RWPE2 (cell line): ENCODE data around the gene WASL.

Experiments
- ATAC-seq: fragments of 200-7000 bp; cut with Tn5 transposase; 3 replicates; pipeline ENCODE4 v1.9.1; 2021; ENCODE audit warnings: low read depth
- DNase-seq: peaks from one replicate; pipeline ENCODE4 v3.0.0-alpha.2; 2020; ENCODE audit warnings: low spot score
- H3K27ac ChIP-seq: fragments of 450-650 bp; 2 replicates; pipeline ENCODE4 v1.5.1; 2017; ENCODE audit warnings: mild to moderate bottlenecking; ENCODE audit not compliant: poor library complexity, severe bottlenecking
- H3K27me3 ChIP-seq: fragments of 250-450 bp; sonication (Bioruptor Pico); 2 replicates; pipeline ENCODE4 v1.5.1; 2021; ENCODE audit warnings: mild to moderate bottlenecking, moderate library complexity; ENCODE audit not compliant: insufficient read depth, poor library complexity, severe bottlenecking
- H3K36me3 ChIP-seq: fragments of 250-450 bp; sonication (Bioruptor Pico); 2 replicates; pipeline ENCODE4 v1.5.1; 2020; ENCODE audit warnings: low read depth, mild to moderate bottlenecking, moderate library complexity
- H3K4me1 ChIP-seq: fragments of 250-450 bp; sonication (Bioruptor Pico); 2 replicates; pipeline ENCODE4 v1.5.1; 2021; ENCODE audit warnings: mild to moderate bottlenecking, moderate library complexity; ENCODE audit not compliant: insufficient read depth, poor library complexity, severe bottlenecking
- H3K4me3 ChIP-seq: fragments of 250-450 bp; sonication (Bioruptor Pico); 2 replicates; pipeline ENCODE4 v1.5.1; 2021; ENCODE audit warnings: mild to moderate bottlenecking, moderate library complexity; ENCODE audit not compliant: severe bottlenecking
- H3K9me3 ChIP-seq: fragments of 250-450 bp; sonication (Bioruptor Pico); 2 replicates; pipeline ENCODE4 v1.5.1; 2021; ENCODE audit warnings: mild to moderate bottlenecking, moderate library complexity; ENCODE audit not compliant: severe bottlenecking
- CTCF ChIP-seq: fragments of 450-650 bp; IDR thresholded peaks from one replicate; pipeline ENCODE4 v1.5.1; 2017; ENCODE audit warnings: mild to moderate bottlenecking, moderate library complexity; ENCODE audit not compliant: poor library complexity, severe bottlenecking

The WASL gene

GRCh38 chr7:123770378-123770777 lies 21.6 kb upstream of the WASL start:
- H3K4me3 ChIP-seq, result no peak overlapping the region
- H3K27me3 ChIP-seq, result no peaks in the 10 kb centered on the region
- H3K4me1 ChIP-seq, result peaks cover 43% of the 10 kb centered on the region
- no peaks in the 10 kb centered on the region for H3K9me3 ChIP-seq
- ATAC-seq (peak; percentile 97), DNase-seq (peak; percentile 76)
- TF ChIP-seq CTCF, result no peak
- H3K36me3 ChIP-seq, result no peaks in the 10 kb centered on the region
- peak overlapping the region; percentile 66 for H3K27ac ChIP-seq

DNA sequence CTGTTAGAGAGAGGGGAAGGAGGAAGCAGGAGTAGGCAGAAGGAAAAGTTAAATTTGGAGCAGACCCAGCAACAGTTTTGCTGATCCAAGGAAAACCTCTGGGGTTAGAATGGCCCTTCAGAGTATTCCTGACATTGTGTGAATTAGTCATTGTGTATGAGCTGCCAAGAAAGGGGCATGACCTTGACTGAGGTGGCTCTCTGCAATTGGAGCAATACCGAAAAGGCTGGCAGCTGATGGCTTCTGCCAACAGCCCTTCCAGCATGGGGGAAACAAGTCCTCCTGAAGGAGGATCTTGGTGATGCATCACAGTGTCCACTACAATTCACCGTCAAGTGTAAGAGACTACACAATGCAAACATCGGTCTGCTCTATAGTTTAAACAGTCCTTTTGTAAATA lies 20.6 kb upstream of the WASL start:
- H3K27me3 ChIP-seq, result no peaks in the 10 kb centered on the region
- TF ChIP-seq CTCF, result no peak
- no peaks in the 10 kb centered on the region for H3K36me3 ChIP-seq
- no peaks in the 10 kb centered on the region for H3K9me3 ChIP-seq
- peak overlapping the region; percentile 66 for H3K27ac ChIP-seq
- peaks cover 42% of the 10 kb centered on the region for H3K4me1 ChIP-seq
- H3K4me3 ChIP-seq, result no peak overlapping the region
- ATAC-seq, result peak; percentile 68
- DNase-seq, result peak; percentile 67

- no peaks in the 10 kb centered on the region for H3K9me3 ChIP-seq
- H3K27ac ChIP-seq, result no peak overlapping the region
- DNase-seq, result no peak
- no peak for ATAC-seq
- H3K4me3 ChIP-seq, result no peak overlapping the region
- H3K36me3 ChIP-seq, result no peaks in the 10 kb centered on the region
- H3K4me1 ChIP-seq, result peaks cover 33% of the 10 kb centered on the region
- no peak for TF ChIP-seq CTCF
- no peaks in the 10 kb centered on the region for H3K27me3 ChIP-seq
Measured at GRCh38 chr7:123768493-123768892, 19.7 kb upstream of the WASL start.

GRCh38 chr7:123763191-123763661 lies 14.4 kb upstream of the WASL start:
- no peak overlapping the region for H3K27ac ChIP-seq
- no peaks in the 10 kb centered on the region for H3K27me3 ChIP-seq
- TF ChIP-seq CTCF, result no peak
- no peaks in the 10 kb centered on the region for H3K9me3 ChIP-seq
- DNase-seq, result no peak
- no peaks in the 10 kb centered on the region for H3K36me3 ChIP-seq
- H3K4me3 ChIP-seq, result no peak overlapping the region
- no peak for ATAC-seq
- peaks cover 2% of the 10 kb centered on the region for H3K4me1 ChIP-seq

DNA sequence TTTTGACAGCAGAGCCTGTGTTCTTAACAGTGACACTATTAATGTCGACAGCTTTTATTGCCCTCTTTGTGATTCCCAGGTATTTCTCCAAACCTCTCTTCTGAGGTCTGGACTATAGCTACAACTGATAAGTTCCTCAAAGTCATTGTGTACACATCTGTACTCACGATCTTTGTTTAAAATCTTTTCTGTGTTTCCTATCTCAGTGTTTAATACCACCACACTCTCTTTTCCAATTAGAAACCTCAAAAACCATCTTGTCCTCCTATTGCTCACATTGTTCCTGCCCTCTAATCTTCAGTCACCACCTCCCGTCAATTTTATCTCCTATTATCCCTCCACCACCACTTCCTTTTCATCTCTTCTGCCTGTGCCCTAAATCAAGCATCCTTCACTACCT lies 12.9 kb upstream of the WASL start:
- H3K27me3 ChIP-seq, result no peaks in the 10 kb centered on the region
- H3K9me3 ChIP-seq, result no peaks in the 10 kb centered on the region
- H3K4me3 ChIP-seq, result no peak overlapping the region
- H3K4me1 ChIP-seq, result peaks cover 15% of the 10 kb centered on the region
- no peak for DNase-seq
- no peak overlapping the region for H3K27ac ChIP-seq
- no peak for TF ChIP-seq CTCF
- H3K36me3 ChIP-seq, result no peaks in the 10 kb centered on the region
- no peak for ATAC-seq
